Peyer's patch (tissue), 4 donors: ENCODE results near the gene PRSS38. TPM values are rescaled to one million over a fixed set of nuclear protein-coding genes. Genes with fewer than 3 reads are reported as not detected.

Experiments used
- DNase-seq, 3 donors: peaks; one replicate each; pipeline ENCODE4 v3.0.0-alpha.2; 2017 to 2019
- H3K27ac ChIP-seq, 4 donors: fragments of 200-600 bp; sonication (generic); one replicate each; pipeline ENCODE4 v1.5.1; 2016 to 2019
- H3K27me3 ChIP-seq, 2 donors: fragments of 200-600 bp; sonication (generic); one replicate each; pipeline ENCODE4 v1.5.1; 2019
- H3K36me3 ChIP-seq, 3 donors: fragments of 200-600 bp; sonication (generic); one replicate each; pipeline ENCODE4 v1.5.1; 2016 to 2019
- H3K4me1 ChIP-seq, 4 donors: fragments of 200-600 bp; sonication (generic); one replicate each; pipeline ENCODE4 v1.5.1; 2016 to 2019
- H3K4me3 ChIP-seq, 4 donors: fragments of 200-600 bp; sonication (generic); 1 replicate in 3 of 4; 2 replicates in 1 of 4; pipeline ENCODE4 v1.5.1; 2016 to 2019; ENCODE audit warnings: mild to moderate bottlenecking in 1 of 4
- H3K9me3 ChIP-seq, 4 donors: fragments of 200-600 bp; sonication (generic); one replicate each; pipeline ENCODE4 v1.5.1; 2016 to 2019; ENCODE audit warnings: mild to moderate bottlenecking in 1 of 4
- POLR2A ChIP-seq, 2 donors: fragments of 450-650 bp; IDR thresholded peaks; one replicate each; pipeline ENCODE4 v1.5.1; 2017; ENCODE audit warnings: antibody characterized with exemption in 2 of 2, mild to moderate bottlenecking in 2 of 2, moderate library complexity in 2 of 2
- total RNA-seq, 4 donors: library from RNA; depleted of rRNA; stranded (reverse); fragments of >200 nt; gene quantifications; one replicate each; pipeline ENCODE4 v1.1.0, GENCODE V29; 2016
- TF ChIP-seq, protein P1 (sequence below), 6 experiments: fragments of 450-650 bp in 4 of 6; fragments of 200-600 bp in 2 of 6; sonication (generic) in 1 of 6; IDR thresholded peaks; one replicate each; pipeline ENCODE4 v1.5.1; 2017 to 2019; ENCODE audit warnings: antibody characterized with exemption in 6 of 6, mild to moderate bottlenecking in 3 of 6, moderate library complexity in 1 of 6

The PRSS38 gene
- total RNA-seq, 4 donors from 2014 or later, result not detected

DNA sequence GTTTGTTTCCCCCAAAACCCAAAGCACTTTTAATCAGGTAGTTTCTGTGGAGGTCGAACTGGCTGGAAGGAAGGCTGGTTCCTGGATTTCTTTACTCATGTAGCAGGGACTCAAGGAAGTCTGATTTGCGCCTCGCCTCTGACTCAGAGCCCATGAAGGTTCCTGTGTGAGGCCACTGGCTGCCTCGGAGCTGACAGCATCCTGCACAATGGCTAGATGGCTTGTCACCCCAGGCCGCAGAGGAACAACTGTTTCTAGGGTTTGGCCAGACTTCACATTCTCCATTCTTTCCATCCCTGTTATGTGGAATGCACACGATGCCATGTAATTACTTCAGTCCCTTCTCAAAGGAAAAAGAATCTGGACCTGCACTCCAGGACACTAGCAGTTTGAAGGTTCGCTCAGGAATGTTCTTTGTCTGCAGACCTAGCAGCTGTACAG, 39.1 kb upstream of the PRSS38 start:
- TF ChIP-seq POLR2A (IDR thresholded peaks at IDR 0.05), result no peak
- TF ChIP-seq, protein P1, sequence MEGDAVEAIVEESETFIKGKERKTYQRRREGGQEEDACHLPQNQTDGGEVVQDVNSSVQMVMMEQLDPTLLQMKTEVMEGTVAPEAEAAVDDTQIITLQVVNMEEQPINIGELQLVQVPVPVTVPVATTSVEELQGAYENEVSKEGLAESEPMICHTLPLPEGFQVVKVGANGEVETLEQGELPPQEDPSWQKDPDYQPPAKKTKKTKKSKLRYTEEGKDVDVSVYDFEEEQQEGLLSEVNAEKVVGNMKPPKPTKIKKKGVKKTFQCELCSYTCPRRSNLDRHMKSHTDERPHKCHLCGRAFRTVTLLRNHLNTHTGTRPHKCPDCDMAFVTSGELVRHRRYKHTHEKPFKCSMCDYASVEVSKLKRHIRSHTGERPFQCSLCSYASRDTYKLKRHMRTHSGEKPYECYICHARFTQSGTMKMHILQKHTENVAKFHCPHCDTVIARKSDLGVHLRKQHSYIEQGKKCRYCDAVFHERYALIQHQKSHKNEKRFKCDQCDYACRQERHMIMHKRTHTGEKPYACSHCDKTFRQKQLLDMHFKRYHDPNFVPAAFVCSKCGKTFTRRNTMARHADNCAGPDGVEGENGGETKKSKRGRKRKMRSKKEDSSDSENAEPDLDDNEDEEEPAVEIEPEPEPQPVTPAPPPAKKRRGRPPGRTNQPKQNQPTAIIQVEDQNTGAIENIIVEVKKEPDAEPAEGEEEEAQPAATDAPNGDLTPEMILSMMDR (IDR thresholded peaks at IDR 0.05), result no peak
- peak in 2 of 3 donors; percentile 14 to 39 for DNase-seq
- Histone ChIP-seq H3K4me3 (no peak overlapping the region), H3K36me3 (peaks cover 0 to 17% (median 0%) of the 10 kb centered on the region in 3 donors), H3K27ac (no peak overlapping the region), H3K4me1 (no peaks in the 10 kb centered on the region), H3K9me3 (no peaks in the 10 kb centered on the region), H3K27me3 (no peaks in the 10 kb centered on the region)

DNA sequence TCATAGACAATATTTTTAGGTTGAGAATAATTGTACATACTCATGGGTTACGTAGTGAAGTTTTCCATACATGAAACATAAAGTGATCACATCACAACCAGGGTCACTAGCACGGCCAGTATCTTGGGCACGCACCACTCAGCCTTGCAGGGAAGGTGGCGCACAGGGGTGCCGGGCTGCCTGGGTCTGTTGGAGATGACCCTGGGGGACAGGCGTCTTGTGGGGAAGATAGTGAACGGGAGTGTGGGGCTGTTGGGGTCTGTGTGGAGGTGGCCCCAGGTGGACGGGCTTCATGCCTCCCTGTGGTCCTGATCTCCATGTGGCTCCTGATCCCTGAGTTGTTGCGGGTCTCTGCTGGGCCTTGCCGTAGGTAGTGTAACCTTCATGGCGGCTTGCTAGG, 38.3 kb upstream of the PRSS38 start:
- H3K36me3 ChIP-seq, result peaks cover 0 to 11% (median 0%) of the 10 kb centered on the region in 3 donors
- no peaks in the 10 kb centered on the region for H3K9me3 ChIP-seq
- peak in 2 of 3 donors; percentile 15 to 30 for DNase-seq

DNA sequence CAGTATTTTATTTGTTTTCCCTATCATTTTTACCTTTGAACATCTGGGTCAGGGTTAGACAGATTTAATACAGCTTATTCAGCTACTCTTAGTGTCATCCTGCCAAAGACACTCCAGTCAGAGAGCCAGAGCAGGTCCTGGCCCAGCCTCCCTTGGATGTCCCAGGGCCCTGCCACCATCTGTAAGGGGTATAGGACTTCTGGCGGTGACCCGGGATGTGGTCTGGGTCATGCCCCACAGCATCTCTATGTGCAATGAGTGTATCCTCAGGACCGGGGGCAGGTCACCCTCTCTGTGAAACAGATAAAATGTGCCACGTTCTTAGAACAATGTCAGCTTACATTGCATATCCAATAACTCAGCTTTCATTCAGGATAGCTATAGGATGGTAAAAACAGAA, 37.8 kb upstream of the PRSS38 start:
- Histone ChIP-seq H3K36me3 (peaks cover 0 to 11% (median 0%) of the 10 kb centered on the region in 3 donors), H3K4me1 (no peaks in the 10 kb centered on the region), H3K27ac (no peak overlapping the region), H3K27me3 (no peaks in the 10 kb centered on the region), H3K9me3 (no peaks in the 10 kb centered on the region), H3K4me3 (no peak overlapping the region)
- no peak for TF ChIP-seq POLR2A (IDR thresholded peaks at IDR 0.05)
- peak in 2 of 3 donors; percentile 7 to 32 for DNase-seq

More for the DNA sequence above, 38.3 kb upstream of the PRSS38 start:
- Histone ChIP-seq H3K27me3 (no peaks in the 10 kb centered on the region), H3K4me3 (no peak overlapping the region), H3K4me1 (no peaks in the 10 kb centered on the region), H3K27ac (no peak overlapping the region)
- TF ChIP-seq, protein P1 (IDR thresholded peaks at IDR 0.05), result no peak

DNA sequence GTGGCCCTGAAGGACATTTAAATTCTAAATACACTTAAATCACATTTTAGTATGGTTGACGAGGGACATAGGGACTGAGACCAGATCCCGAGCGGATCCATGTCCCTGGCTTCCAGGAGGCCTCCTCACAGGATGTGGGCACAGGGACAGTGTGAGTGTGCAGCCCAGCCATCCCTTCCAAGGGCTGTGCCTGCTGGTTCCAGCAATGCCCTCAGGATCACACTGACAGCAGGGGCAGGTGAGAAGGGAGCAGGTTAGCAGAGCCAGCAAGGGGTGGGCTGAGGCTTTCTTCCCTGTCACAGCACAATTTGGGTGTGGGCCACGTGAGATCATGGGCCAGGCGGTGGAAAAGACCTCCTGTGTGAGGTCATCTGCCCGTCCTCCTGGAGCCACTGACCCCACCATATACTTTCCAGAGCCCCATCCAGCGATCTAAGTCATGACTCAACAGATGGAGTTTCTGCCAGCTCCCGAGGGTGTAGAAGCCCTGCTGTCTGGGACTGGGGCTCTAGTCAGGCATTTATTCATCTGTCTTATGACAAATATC, 37.0 kb upstream of the PRSS38 start:
- no peak overlapping the region for H3K27ac ChIP-seq
- H3K36me3 ChIP-seq, result peaks cover 0 to 11% (median 0%) of the 10 kb centered on the region in 3 donors
- no peaks in the 10 kb centered on the region for H3K4me1 ChIP-seq
- no peaks in the 10 kb centered on the region for H3K27me3 ChIP-seq
- no peaks in the 10 kb centered on the region for H3K9me3 ChIP-seq
- DNase-seq, result peak in 1 of 3 donors; percentile 37
- TF ChIP-seq, protein P1 (IDR thresholded peaks at IDR 0.05), result no peak
- no peak for TF ChIP-seq POLR2A (IDR thresholded peaks at IDR 0.05)
- H3K4me3 ChIP-seq, result no peak overlapping the region

DNA sequence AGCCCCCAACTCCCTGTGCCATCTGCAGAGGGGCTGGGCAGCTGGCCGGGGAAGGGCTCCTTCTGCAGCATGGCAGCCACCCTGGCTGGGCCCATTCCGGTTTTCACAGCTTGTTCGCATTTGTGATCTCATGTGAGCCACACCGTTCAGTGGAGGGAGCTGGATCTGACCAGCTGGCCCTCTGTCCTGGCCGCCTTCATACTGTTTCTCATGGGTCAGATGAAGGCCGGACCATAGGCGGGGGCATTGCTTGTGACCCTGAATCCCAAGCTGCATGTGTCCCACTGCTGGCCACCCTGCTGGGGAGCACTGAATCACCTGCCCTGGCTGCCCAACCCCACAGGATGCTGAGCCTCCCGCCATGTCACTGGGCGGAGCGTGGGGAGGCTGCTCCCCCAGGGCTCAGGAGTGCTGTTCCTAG, 36.4 kb upstream of the PRSS38 start:
- Histone ChIP-seq H3K9me3 (no peaks in the 10 kb centered on the region), H3K27ac (no peak overlapping the region), H3K4me3 (no peak overlapping the region), H3K27me3 (no peaks in the 10 kb centered on the region), H3K4me1 (no peaks in the 10 kb centered on the region), H3K36me3 (peaks cover 0 to 11% (median 0%) of the 10 kb centered on the region in 3 donors)
- peak in 1 of 3 donors; percentile 30 for DNase-seq
- TF ChIP-seq, protein P1 (IDR thresholded peaks at IDR 0.05), result no peak
- TF ChIP-seq POLR2A (IDR thresholded peaks at IDR 0.05), result no peak

DNA sequence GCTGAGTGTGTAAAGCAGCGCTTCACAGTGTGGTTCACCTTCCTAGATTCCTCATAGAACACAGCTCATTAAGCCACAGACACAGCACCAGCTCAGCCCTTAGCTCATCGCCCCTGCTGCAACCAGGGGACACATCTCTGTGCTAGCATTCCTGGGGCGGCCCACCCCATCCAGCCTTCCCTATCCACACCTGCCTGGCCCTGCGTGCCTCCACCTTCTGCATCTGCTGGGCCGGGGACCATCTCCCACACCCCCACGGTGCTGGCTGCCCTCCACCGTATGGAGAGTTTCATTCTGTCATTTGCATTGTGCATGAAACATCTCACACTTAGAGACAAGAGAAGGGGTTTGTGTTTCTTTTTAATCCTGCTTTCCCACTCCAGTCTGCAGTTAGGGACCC, 35.8 kb upstream of the PRSS38 start:
- H3K9me3 ChIP-seq, result no peaks in the 10 kb centered on the region
- no peaks in the 10 kb centered on the region for H3K4me1 ChIP-seq
- peaks cover 0 to 11% (median 0%) of the 10 kb centered on the region in 3 donors for H3K36me3 ChIP-seq
- TF ChIP-seq POLR2A (IDR thresholded peaks at IDR 0.05), result no peak
- TF ChIP-seq, protein P1 (IDR thresholded peaks at IDR 0.05), result no peak
- no peaks in the 10 kb centered on the region for H3K27me3 ChIP-seq
- H3K27ac ChIP-seq, result no peak overlapping the region
- H3K4me3 ChIP-seq, result no peak overlapping the region
- peak in 1 of 3 donors; percentile 18 for DNase-seq
